Stimulated activated naive CD4-positive, alpha-beta T cell (primary cell): Measurements from ENCODE around the gene KANSL1.
"Not testable (repeated sequence)": the region's sequence is repeated elsewhere in the genome, so short reads cannot be mapped to it uniquely, and the experiment has no call there.

Source experiments
- DNase-seq, 6 experiments: peaks; one replicate each; lab custom pipeline; 2025; lab: John Stamatoyannopoulos, UW

KANSL1 gene

GRCh38 chr17:46136820-46137219, 56.4 kb downstream of the KANSL1 start:
- no peak for DNase-seq

DNA sequence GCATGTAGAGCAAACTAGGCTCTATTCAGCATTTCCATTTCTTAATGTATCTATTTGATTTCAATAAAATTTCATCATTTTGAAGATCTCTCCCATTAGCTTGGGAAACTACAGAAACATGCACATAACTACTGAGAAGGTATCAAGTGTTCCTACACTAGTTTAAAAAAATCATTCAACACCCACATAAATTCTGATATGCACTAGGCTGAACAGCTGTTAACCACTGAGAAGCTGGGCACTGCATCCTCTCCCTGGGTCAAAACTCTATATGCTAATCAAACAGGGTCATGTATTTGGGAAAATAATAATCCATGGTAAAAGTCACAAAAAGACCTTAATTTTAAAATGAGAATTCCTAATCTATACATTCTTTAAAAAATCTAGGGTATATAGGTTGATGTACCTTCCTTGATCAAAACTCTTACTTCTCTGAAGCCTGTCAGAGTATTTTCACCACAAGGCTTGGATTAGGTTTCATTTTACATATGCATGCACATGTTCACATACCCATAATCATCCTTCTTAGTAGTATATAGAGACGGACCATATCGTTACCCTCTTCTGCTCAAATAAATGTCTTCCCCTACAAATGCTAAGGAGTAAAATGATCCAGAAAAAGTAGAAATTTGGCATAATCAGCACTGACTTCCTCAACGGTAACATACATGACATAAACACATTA, 57.2 kb downstream of the KANSL1 start:
- DNase-seq: no peak

DNA sequence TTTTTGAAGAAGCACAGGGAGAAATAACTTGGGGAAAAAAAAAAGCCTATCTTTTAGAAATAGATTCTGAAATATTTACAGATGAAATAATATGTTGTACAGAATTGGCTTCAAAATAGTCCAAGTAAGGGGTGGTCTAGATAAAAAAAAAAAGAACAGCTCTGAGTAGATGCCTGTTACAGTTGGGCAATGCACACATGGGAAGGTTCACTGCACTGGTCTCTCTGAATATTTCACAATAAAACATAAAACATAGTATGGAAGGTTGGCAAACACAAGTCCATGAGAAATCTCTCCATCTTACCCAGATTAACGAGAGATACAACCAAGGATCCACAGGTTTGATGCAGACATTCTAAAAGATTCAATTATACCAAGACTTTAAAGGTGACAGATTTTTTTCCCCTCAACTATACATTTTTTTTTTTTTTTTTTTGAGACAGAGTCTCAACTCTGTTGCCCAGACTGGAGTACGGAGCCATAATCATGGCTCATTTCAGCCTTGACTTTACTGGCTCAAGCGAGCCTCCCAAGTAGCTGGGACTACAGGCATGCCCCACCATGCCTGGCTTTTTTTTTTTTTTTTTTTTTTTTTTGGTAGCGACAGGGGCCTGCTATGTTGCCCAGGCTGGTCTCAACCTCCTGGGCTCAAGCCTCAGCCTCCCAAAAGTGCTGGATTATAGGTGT, 58.0 kb downstream of the KANSL1 start:
- no peak for DNase-seq

GRCh38 chr17:46129302-46129701, 63.9 kb downstream of the KANSL1 start:
- DNase-seq: no peak

DNA sequence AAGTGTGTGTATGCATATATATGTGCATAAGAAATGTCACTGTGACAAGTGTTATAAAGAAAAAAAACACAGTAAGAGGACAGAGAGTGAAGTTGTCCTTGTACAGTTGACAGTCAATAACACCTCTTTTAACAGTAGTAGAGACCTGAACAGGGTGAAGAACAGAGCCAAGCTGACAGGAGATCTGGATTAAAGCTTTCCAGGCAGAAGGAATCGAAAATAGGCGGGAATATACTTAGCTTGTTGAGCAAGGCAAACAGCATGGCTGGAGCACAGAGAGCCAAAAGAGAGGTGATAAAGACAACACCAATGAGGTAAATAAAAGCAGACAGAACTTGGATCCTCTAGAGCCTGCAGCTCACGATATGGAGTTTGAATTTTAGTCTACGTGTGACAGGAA, 64.8 kb downstream of the KANSL1 start:
- no peak for DNase-seq

- DNase-seq: no peak
These were observed 65.7 kb downstream of the KANSL1 start for GRCh38 chr17:46127524-46127923.

DNA sequence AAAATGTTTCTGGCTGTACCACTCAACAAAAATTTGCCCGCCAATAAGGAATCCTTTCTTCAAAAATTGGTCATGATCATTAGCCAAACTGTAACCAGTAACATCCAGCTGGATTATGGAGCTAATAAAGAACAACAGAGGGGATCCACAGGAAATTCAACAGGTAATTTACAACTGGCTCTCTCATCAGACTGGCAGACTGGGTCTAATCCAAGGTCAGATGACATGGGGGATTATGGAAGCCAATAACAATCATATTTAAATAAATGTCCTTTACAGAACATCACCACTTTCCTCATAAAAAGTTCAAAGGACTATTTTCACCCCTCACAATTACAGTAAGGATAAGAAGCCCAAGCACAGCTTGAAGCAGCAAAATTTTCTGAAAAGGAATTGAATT, 66.4 kb downstream of the KANSL1 start:
- DNase-seq: no peak

DNA sequence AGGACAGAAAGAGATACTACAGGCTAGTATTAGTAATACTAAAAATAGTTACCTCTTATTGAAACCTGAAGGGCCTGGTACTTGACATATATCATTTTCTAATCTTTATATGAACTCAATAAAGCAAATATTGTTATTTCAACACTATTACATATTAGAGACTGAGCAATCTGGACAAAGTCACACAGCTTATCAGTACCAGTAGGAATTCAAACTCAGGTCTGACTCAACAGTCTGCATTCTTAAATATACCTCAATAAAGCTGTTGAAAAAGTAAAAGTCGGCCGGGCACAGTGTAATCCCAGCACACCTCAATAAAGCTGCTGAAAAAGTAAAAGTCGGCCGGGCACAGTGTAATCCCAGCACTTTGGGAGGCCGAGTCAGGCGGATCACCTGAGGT, 67.4 kb downstream of the KANSL1 start:
- DNase-seq: no peak

DNA sequence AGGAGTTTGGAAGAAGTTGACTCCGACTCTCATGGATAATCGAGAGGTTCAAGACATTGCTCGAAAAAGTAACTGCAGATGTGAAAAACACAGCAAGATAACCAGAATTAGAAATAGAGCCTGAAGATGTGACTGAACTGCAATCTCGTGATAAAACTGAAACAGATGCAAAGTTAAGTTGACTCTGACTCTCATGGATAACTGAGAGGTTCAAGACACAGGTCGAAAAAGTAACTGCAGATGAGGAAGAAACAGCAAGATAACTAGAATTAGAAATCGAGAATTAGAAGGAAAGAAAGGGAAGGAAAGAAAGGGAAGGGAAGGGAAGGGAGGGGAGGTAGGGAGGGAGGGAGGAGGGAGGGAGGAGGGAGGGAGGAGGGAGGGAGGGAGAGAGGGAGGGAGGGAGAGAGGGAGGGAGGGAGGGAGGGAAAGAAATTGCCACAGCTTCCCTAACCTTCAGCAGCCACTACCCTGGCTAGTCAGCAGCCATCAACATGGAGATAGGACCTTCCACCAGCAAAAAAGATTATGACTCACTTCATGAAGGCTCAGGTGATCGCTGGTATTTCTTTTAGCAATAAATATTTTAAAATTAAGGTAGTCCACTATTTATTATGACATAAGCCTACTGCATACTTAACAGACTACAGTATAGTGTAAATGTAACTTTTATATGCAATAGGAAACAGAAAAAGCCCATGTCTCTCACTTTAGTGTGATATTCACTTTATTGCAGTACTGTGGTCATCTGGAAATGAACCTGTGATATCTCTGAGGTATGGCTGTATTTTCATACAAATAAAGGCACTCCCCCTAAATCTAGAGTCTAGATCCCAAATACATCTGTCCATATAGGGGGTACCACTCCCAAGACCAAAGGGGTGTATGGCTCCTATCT, 68.3 kb downstream of the KANSL1 start:
- no peak for DNase-seq

- DNase-seq: no peak
These were observed 69.6 kb downstream of the KANSL1 start for GRCh38 chr17:46123607-46124006.

GRCh38 chr17:46122486-46122871, 70.8 kb downstream of the KANSL1 start:
- DNase-seq: no peak

GRCh38 chr17:46121841-46122485, 71.3 kb downstream of the KANSL1 start:
- no peak for DNase-seq

DNA sequence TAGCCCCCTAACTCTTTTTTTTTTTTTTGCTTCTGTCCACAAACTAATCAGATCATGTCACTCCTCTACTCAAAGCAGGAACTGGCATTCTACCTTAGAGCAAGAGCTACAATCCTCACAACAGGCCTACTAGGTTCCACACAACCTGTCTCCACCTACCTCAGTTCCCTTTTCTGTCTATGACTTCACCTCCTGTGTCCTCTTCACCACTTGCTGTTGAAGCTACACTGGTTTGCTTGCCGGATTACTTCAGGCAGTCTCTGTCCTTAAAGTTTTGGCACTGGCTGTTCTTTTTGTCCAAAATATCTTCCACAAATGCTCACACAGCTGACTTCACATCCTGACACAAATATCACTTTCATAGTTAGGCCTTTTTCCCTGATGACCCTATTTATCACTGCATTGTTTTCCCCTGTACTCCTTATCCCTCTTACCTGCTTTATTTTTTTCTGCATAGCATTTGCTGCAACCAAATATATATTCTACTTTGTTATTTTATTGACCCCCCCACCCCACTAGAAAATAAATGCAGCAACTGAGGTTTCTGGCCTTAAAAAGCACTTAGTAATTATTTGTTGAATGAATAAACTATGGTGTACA, 72.0 kb downstream of the KANSL1 start:
- no peak for DNase-seq

DNA sequence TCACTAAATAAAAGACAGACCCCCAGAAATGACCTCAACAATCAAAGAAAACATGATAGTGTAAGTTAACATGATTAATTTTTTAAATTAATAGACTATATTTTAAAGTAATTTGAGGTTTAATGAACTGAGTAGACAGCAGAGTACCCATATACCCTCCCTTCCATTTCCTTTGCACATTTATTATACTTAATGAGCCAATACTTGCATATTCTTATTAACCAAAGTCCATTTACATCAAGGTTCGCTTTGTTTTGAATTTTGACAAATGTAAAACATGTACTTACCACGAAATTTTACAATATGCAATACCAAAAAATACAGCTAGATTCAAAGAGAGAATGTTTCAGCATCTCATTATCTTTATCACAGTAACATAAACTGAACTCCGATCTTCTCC, 72.7 kb downstream of the KANSL1 start:
- no peak for DNase-seq

DNA sequence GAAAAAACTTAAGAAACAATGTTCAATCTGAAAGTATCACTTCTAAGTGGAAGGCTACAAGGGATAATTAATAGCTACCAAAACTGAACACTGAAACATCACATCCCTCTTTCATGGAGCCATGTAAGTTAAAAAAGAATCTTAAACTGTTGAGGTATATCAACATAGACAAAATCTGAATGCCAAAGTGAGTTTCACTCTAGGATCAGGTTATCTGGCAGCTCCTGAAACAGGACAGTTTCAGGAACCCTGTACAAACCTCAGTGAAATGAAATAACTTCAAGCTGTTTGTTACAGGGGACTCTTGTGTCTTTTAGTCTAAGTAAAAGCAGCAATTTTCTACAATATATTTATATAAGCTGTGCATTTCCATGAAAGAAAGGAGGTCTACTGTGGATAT, 73.2 kb downstream of the KANSL1 start:
- no peak for DNase-seq

DNA sequence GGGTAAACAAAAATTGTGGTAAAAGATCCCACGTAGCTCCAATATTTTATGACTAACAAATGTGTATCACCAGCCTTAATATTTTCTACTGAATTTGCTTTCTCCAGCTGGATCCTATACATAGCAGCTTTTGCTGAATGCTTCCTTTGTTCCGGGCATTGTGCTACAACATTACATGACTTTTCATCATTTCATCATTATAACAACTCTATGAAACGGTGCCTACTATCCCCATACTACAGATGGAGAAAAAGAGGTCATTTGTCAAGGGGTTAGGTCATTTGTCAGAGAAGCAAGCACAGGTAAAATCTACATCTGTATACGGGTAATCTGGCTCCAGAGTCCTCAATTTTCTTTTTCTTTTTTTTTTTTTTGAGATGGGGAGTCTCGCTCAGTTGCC, 74.3 kb downstream of the KANSL1 start:
- no peak for DNase-seq

- no peak for DNase-seq
These were observed 75.2 kb downstream of the KANSL1 start for GRCh38 chr17:46117850-46118696.

DNA sequence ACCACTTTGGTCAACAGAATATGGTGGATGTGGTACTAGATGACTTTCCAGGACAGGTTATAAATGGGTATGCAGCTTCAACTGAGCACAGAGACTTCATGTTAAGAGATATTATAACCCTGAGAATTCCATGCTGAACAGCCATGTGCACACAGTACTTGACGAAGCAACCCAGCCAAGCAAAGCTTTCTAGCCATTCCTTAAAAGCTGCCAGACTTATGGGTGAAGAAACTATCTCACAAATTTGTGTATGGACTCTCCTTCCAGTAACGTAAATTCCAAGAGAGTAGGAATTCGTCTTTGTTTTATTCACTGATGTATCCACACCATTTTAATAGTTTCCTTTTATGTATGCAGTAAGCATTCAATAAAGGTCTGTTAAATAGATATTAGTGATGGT, 76.1 kb downstream of the KANSL1 start:
- no peak for DNase-seq

GRCh38 chr17:46115699-46116098, 77.5 kb downstream of the KANSL1 start:
- no peak for DNase-seq

- DNase-seq: not testable (repeated sequence)
These were observed 82.0 kb downstream of the KANSL1 start for GRCh38 chr17:46111236-46111635.

DNA sequence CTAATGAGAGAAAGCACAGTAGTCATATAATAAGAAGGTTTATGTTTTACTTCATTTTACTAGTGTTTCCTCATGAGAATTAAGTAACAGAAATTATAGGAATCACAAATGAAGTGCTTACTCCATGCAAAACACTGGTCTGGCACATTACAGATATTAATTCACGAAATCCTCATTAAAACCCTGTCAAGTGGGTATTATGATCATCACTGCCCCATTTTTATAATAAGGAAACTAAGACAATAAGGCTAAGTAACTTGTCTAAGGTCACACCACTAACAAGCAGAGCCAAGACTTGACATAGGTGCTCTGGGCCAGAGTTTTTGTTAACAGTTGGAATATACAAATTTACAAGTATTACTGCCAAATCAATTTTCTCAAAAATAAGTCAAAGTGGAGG, 83.0 kb downstream of the KANSL1 start:
- DNase-seq: no peak
